GM19468 (cell line): Measurements from ENCODE around the gene ZNF48.

Experiments used
- ATAC-seq: cut with Tn5 transposase; IDR thresholded peaks from one replicate; pipeline ENCODE4 v1.9.1; 2021; ENCODE audit warnings: mild to moderate bottlenecking, moderate library complexity, moderate number of reproducible peaks; ENCODE audit not compliant: unreplicated experiment; ENCODE audit errors: extremely low read depth

ZNF48 gene

GRCh38 chr16:30357715-30358576 lies 37.3 kb upstream of the ZNF48 start:
- ATAC-seq, result no peak

GRCh38 chr16:30358577-30358936 lies 36.7 kb upstream of the ZNF48 start:
- no peak for ATAC-seq

GRCh38 chr16:30358990-30359870 lies 36.0 kb upstream of the ZNF48 start:
- no peak for ATAC-seq

- no peak for ATAC-seq
Measured at GRCh38 chr16:30359871-30360170, 35.4 kb upstream of the ZNF48 start.

GRCh38 chr16:30361180-30361579 lies 34.0 kb upstream of the ZNF48 start:
- no peak for ATAC-seq

GRCh38 chr16:30365200-30365599 lies 30.0 kb upstream of the ZNF48 start:
- no peak for ATAC-seq

GRCh38 chr16:30366511-30366910 lies 28.7 kb upstream of the ZNF48 start:
- no peak for ATAC-seq

- ATAC-seq, result no peak
Measured at GRCh38 chr16:30367349-30368009, 27.7 kb upstream of the ZNF48 start.

GRCh38 chr16:30368122-30368791 lies 27.0 kb upstream of the ZNF48 start:
- ATAC-seq, result no peak

GRCh38 chr16:30368792-30369090 lies 26.5 kb upstream of the ZNF48 start:
- ATAC-seq, result no peak

GRCh38 chr16:30369091-30369937 lies 25.9 kb upstream of the ZNF48 start:
- ATAC-seq, result no peak

- no peak for ATAC-seq
Measured at GRCh38 chr16:30369938-30370455, 25.2 kb upstream of the ZNF48 start.

- ATAC-seq, result peak; percentile 74
Measured at GRCh38 chr16:30370456-30371247, 24.6 kb upstream of the ZNF48 start, which contains the start of gene TBC1D10B. TSS of gene TBC1D10B (minus strand) at chr16:30370494. CDS start at chr16:30370183, 311 bp downstream.

GRCh38 chr16:30371248-30371816 lies 23.9 kb upstream of the ZNF48 start:
- no peak for ATAC-seq

- no peak for ATAC-seq
Measured at GRCh38 chr16:30372038-30372712, 23.0 kb upstream of the ZNF48 start.

- ATAC-seq, result no peak
Measured at GRCh38 chr16:30372725-30373124, 22.5 kb upstream of the ZNF48 start.

- ATAC-seq, result no peak
Measured at GRCh38 chr16:30374538-30374937, 20.7 kb upstream of the ZNF48 start, which contains the start of gene MYL11. TSS of gene MYL11 (plus strand) at chr16:30374802. CDS start at chr16:30374858, 56 bp downstream.

- ATAC-seq, result no peak
Measured at GRCh38 chr16:30375864-30376263, 19.4 kb upstream of the ZNF48 start.
